Measurements from ENCODE around the gene ZNF326. TPM values are rescaled to one million over a fixed set of nuclear protein-coding genes. Genes with fewer than 3 reads are reported as not detected.
"Not testable (repeated sequence)": the region's sequence is repeated elsewhere in the genome, so short reads cannot be mapped to it uniquely, and the experiment has no call there.

The ZNF326 gene
- total and polyA plus RNA-seq, 2 of the 8 experiments (the other 6 are each of a cell fraction or from before 2014, with no cell fraction given), result 12.2 to 30.6 TPM

- POLR2A ChIA-PET (ENCODE audit: partially characterized antibody); H3K23ac ChIP-seq (ENCODE audit: insufficient read length); H3K79me1 ChIP-seq (ENCODE audit: low read depth, low read length); H2BK120ac ChIP-seq (replicated peaks; ENCODE audit: low read depth, low read length); H4K20me1 ChIP-seq (replicated peaks in 1 of 2; ENCODE audit: control insufficient read depth in 1 of 2, insufficient read depth in 2 of 2, low read length in 2 of 2); DNase-seq (ENCODE audit: low read depth in 1 of 2, low spot score in 2 of 2); H3K36me3 ChIP-seq (ENCODE audit: control insufficient read depth in 2 of 4, insufficient read depth in 4 of 4, low read length in 3 of 4); H3K27ac ChIP-seq (ENCODE audit: low read depth, low read length); H4K91ac ChIP-seq (replicated peaks; ENCODE audit: insufficient read length, low read length); H4K8ac ChIP-seq (ENCODE audit: extremely low read depth, insufficient read depth, low read length); H2BK12ac ChIP-seq (ENCODE audit: low read depth, low read length); H3K4me1 ChIP-seq (replicated peaks in 1 of 4; ENCODE audit: control insufficient read depth in 3 of 4, insufficient read depth in 4 of 4, low read length in 3 of 4); H4K5ac ChIP-seq (ENCODE audit: insufficient read length, low read depth, low read length); H3K9me3 ChIP-seq (ENCODE audit: insufficient read depth in 2 of 2, low read depth in 1 of 2, low read length in 1 of 2); H3K18ac ChIP-seq (ENCODE audit: extremely low read depth, low read length); H3K79me2 ChIP-seq (ENCODE audit: control insufficient read depth in 1 of 2, insufficient read depth in 2 of 2, low read length in 2 of 2); H3K9ac ChIP-seq (replicated peaks in 1 of 4; ENCODE audit: extremely low read depth in 1 of 4, low read depth in 3 of 4, low read length in 3 of 4); H3K4me2 ChIP-seq (ENCODE audit: insufficient read depth in 1 of 2, low read depth in 2 of 2, low read length in 2 of 2); H3K27me3 ChIP-seq (replicated peaks in 1 of 4; ENCODE audit: control insufficient read depth in 3 of 4, extremely low read depth in 1 of 4, insufficient read depth in 3 of 4, low read length in 3 of 4); H3K14ac ChIP-seq (ENCODE audit: insufficient read length); H2BK20ac ChIP-seq (ENCODE audit: low read length); H3K4me3 ChIP-seq (ENCODE audit: extremely low read depth in 1 of 4, insufficient read depth in 2 of 4, low read depth in 3 of 4, low read length in 4 of 4); H2AK5ac ChIP-seq (ENCODE audit: low read depth, low read length); H3K23me2 ChIP-seq (ENCODE audit: low read depth, low read length); H3K56ac ChIP-seq (replicated peaks; ENCODE audit: insufficient read length, low read depth, low read length); H2BK15ac ChIP-seq (ENCODE audit: low read length); H2BK5ac ChIP-seq (ENCODE audit: low read depth, low read length); FAIRE-seq; H2AFZ ChIP-seq (ENCODE audit: low read length); H3K4ac ChIP-seq (replicated peaks; ENCODE audit: insufficient read length, low read depth, low read length): not testable (repeated sequence)
- CTCF ChIA-PET (ENCODE audit: partially characterized antibody), result interaction anchor here (0.9 to 9.6 kb wide), 7 partner anchors 9 to 182 kb away, joined by 3 to 78 read pairs (median 4); no protein-coding TSS in a partner anchor
- WGBS, 2 experiments (ENCODE audit: extremely low coverage in 1 of 2, insufficient coverage in 1 of 2, insufficient read length in 1 of 2, insufficient replicate concordance in 2 of 2, low coverage in 1 of 2, low lambda C conversion rate in 2 of 2, missing lambda C conversion rate in 1 of 2), result 97% methylated on average over 24 of the region's 33 CpGs; no CpG with 5 or more reads in 1 of the 2 experiments
Measured at GRCh38 chr1:89984564-89985116, 10.3 kb upstream of the ZNF326 start.

Measured in H1 (cell line).